B cell (primary cell): Measurements from ENCODE around the gene FSCB. TPM values are rescaled to one million over a fixed set of nuclear protein-coding genes. Genes with fewer than 3 reads are reported as not detected.

Source experiments
- ATAC-seq: fragments of 200-7000 bp; cut with Tn5 transposase; one replicate; pipeline ENCODE4 v1.10.0; 2021; ENCODE audit warnings: low read depth, mild to moderate bottlenecking, moderate number of reproducible peaks, moderate library complexity
- CTCF ChIA-PET: fragments of 350-600 bp; sonication (Branson Sonifier 250); formaldehyde crosslinking; loops from one replicate; lab custom pipeline; 2021; ENCODE audit warnings: antibody characterized with exemption, inconsistent platforms; lab: Charles Lee
- POLR2A ChIA-PET: fragments of 350-600 bp; sonication (Branson Sonifier 250); formaldehyde crosslinking; loops from one replicate; lab custom pipeline; 2021; ENCODE audit warnings: antibody characterized with exemption; lab: Charles Lee
- DNase-seq: peaks from one replicate; pipeline ENCODE4 v3.0.0; 2013
- H2AFZ ChIP-seq: 2 replicates; pipeline ENCODE4 v1.6.1; 2012; ENCODE audit warnings: mild to moderate bottlenecking, low read depth, low read length; ENCODE audit not compliant: insufficient read depth, poor library complexity, severe bottlenecking
- H3K27ac ChIP-seq, 2 donors: 1 replicate in 1 of 2; 2 replicates in 1 of 2; pipeline ENCODE4 v1.5.1; 2012 to 2013; ENCODE audit warnings: low read length in 2 of 2, mild to moderate bottlenecking in 2 of 2, moderate library complexity in 1 of 2
- H3K27me3 ChIP-seq, 4 experiments: fragments of 200-600 bp in 1 of 4; sonication (generic) in 1 of 4; replicated peaks in 1 of 4; 1 replicate in 2 of 4; 2 replicates in 2 of 4; pipeline versions ENCODE4 v1.6.1 to v1.7.0; 2013 to 2016; ENCODE audit warnings: low read length in 3 of 4, mild to moderate bottlenecking in 2 of 4, mixed read lengths in 1 of 4, moderate library complexity in 1 of 4; ENCODE audit not compliant: insufficient read depth in 4 of 4, control insufficient read depth in 3 of 4; ENCODE audit errors: control extremely low read depth in 1 of 4
- H3K36me3 ChIP-seq, 2 experiments: replicated peaks in 1 of 2; 1 replicate in 1 of 2; 2 replicates in 1 of 2; pipeline versions ENCODE4 v1.6.1 to v1.7.1; 2013; ENCODE audit warnings: low read length in 1 of 2; ENCODE audit not compliant: insufficient read depth in 2 of 2, control insufficient read depth in 1 of 2; ENCODE audit errors: control extremely low read depth in 1 of 2, extremely low read depth in 1 of 2
- H3K4me1 ChIP-seq, 2 donors: fragments of 200-600 bp in 1 of 2; sonication (generic) in 1 of 2; 1 replicate in 1 of 2; 2 replicates in 1 of 2; pipeline versions ENCODE4 v1.5.1 to v1.6.1; 2013 to 2017; ENCODE audit warnings: low read length in 2 of 2; ENCODE audit not compliant: control insufficient read depth in 2 of 2, insufficient read depth in 2 of 2
- H3K4me2 ChIP-seq: replicated peaks from 2 replicates; pipeline ENCODE3; 2012; ENCODE audit warnings: mild to moderate bottlenecking, low read depth, low read length; ENCODE audit not compliant: poor library complexity, severe bottlenecking
- H3K4me3 ChIP-seq, 5 experiments: fragments of 200-600 bp in 1 of 5; sonication (generic) in 1 of 5; 1 replicate in 3 of 5; 2 replicates in 2 of 5; pipeline versions ENCODE4 v1.5.1 to v1.7.0; 2011 to 2016; ENCODE audit warnings: low read length in 4 of 5, mild to moderate bottlenecking in 4 of 5, low read depth in 2 of 5, control low read depth in 1 of 5, moderate library complexity in 1 of 5; ENCODE audit not compliant: insufficient read depth in 1 of 5; ENCODE audit errors: control extremely low read depth in 1 of 5, extremely low read depth in 1 of 5
- H3K79me2 ChIP-seq: fragments of 200-600 bp; sonication (generic); one replicate; pipeline ENCODE4 v1.6.0; 2016; ENCODE audit warnings: low read length; ENCODE audit not compliant: control insufficient read depth, insufficient read depth
- H3K9ac ChIP-seq: fragments of 200-600 bp; sonication (generic); 2 replicates; pipeline ENCODE4 v1.6.1; 2017; ENCODE audit warnings: mild to moderate bottlenecking, low read length, moderate library complexity
- H3K9me3 ChIP-seq, 3 donors: one replicate each; pipeline versions ENCODE4 v1.6.1 to v1.7.1; 2013; ENCODE audit warnings: low read length in 2 of 3; ENCODE audit not compliant: control insufficient read depth in 2 of 3, insufficient read depth in 1 of 3; ENCODE audit errors: control extremely low read depth in 1 of 3
- H4K20me1 ChIP-seq: 2 replicates; pipeline ENCODE4 v1.6.0; 2012; ENCODE audit warnings: mild to moderate bottlenecking, low read length; ENCODE audit not compliant: insufficient read depth, control insufficient read depth, poor library complexity, severe bottlenecking
- H3K27ac Mint-ChIP-seq: one replicate; pipeline ENCODE4 v1.8.0; 2021; ENCODE audit warnings: mixed read lengths
- H3K27me3 Mint-ChIP-seq: one replicate; pipeline ENCODE4 v1.8.0; 2021; ENCODE audit warnings: mixed read lengths
- H3K4me1 Mint-ChIP-seq: one replicate; pipeline ENCODE4 v1.8.0; 2021; ENCODE audit warnings: mixed read lengths
- H3K4me3 Mint-ChIP-seq: one replicate; pipeline ENCODE4 v1.8.0; 2021; ENCODE audit warnings: mixed read lengths
- H3K9me3 Mint-ChIP-seq: one replicate; pipeline ENCODE4 v1.8.0; 2022; ENCODE audit warnings: mixed read lengths; ENCODE audit not compliant: insufficient read depth
- EZH2 ChIP-seq: IDR thresholded peaks from 2 replicates; pipeline ENCODE4 v1.6.1; 2012; ENCODE audit warnings: borderline replicate concordance, low read depth, mild to moderate bottlenecking, moderate library complexity, low read length; ENCODE audit not compliant: insufficient read depth, poor library complexity, severe bottlenecking
- WGBS: methylation state at CpG from one replicate; pipeline ENCODE4 v1.1.5; 2013; ENCODE audit warnings: missing lambda C conversion rate; ENCODE audit not compliant: insufficient coverage; 5-methylcytosine and 5-hydroxymethylcytosine counted together
- intact Hi-C: fragments of 100-400 bp; cut with micrococcal nuclease; formaldehyde crosslinking; loops from one replicate; pipeline ENCODE4 v1.10.0; 2022
- polyA minus RNA-seq: library from RNA; depleted of rRNA, polyadenylated mRNA; stranded (reverse); fragments of >200 nt; gene quantifications from 2 replicates; pipeline ENCODE4 v1.2.3, GENCODE V29; 2012
- polyA plus RNA-seq: library from polyadenylated mRNA; depleted of rRNA; stranded (reverse); fragments of >200 nt; gene quantifications from 2 replicates; pipeline ENCODE4 v1.2.3, GENCODE V29; 2012
- total RNA-seq, 2 donors: library from RNA; stranded (reverse); fragments of 120-200 nt in 1 of 2; gene quantifications; 1 replicate in 1 of 2; 2 replicates in 1 of 2; pipeline versions ENCODE4 v1.2.3 to v1.2.4, GENCODE V29; 2013 to 2022
- TF ChIP-seq, protein P1 (sequence below): fragments of 200-600 bp; IDR thresholded peaks from one replicate; pipeline ENCODE4 v1.8.0; 2022; ENCODE audit warnings: antibody characterized with exemption, mild to moderate bottlenecking

Gene FSCB, protein sequence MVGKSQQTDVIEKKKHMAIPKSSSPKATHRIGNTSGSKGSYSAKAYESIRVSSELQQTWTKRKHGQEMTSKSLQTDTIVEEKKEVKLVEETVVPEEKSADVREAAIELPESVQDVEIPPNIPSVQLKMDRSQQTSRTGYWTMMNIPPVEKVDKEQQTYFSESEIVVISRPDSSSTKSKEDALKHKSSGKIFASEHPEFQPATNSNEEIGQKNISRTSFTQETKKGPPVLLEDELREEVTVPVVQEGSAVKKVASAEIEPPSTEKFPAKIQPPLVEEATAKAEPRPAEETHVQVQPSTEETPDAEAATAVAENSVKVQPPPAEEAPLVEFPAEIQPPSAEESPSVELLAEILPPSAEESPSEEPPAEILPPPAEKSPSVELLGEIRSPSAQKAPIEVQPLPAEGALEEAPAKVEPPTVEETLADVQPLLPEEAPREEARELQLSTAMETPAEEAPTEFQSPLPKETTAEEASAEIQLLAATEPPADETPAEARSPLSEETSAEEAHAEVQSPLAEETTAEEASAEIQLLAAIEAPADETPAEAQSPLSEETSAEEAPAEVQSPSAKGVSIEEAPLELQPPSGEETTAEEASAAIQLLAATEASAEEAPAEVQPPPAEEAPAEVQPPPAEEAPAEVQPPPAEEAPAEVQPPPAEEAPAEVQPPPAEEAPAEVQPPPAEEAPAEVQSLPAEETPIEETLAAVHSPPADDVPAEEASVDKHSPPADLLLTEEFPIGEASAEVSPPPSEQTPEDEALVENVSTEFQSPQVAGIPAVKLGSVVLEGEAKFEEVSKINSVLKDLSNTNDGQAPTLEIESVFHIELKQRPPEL
- total RNA-seq (not detected in 2 replicates), polyA plus RNA-seq (not detected in 2 replicates), polyA minus RNA-seq (not detected in 2 replicates)
- total RNA-seq (2013), result not detected

DNA sequence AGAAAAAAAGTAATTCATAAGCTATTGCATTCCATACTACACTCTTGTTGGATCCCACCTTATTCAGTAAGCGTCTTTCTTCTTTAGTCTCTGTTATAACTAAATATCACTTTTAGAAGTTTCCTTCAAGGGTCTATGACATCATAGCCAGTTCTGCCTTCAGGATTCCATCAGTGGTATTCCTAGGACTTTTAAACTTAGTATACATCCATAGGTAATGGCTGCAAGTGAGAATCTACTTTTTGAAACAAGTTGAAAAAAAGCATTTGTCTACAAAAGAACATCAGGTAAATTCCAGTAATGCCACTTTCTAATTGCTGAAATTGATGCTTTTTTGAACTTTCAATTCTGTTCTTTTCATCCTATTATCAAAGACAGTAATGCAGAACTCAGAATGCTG, at the start of gene FSCB:
Gene FSCB (minus strand): TSS at position 101 of the 400 bp plus-strand sequence. CDS start 296 bp downstream, outside the sequence.
- POLR2A ChIA-PET, result no interaction called here

More for the DNA sequence above, at the start of gene FSCB:
- Mint-ChIP-seq H3K4me3 (no peak within 1 kb of the TSS), H3K27me3 (no peaks in the 10 kb centered on the region), H3K27ac (no peak within 1 kb of the TSS), H3K9me3 (peaks cover 4% of the 10 kb centered on the region), H3K4me1 (no peaks in the 10 kb centered on the region)
- no peaks in the 10 kb centered on the region for H3K79me2 ChIP-seq
- intact Hi-C loops, result no loop called here
- no peak within 1 kb of the TSS for H3K4me3 ChIP-seq
- peaks cover 0 to 6% (median 0%) of the 10 kb centered on the region in 3 donors for H3K9me3 ChIP-seq
- no peaks in the 10 kb centered on the region for H3K4me1 ChIP-seq
- H4K20me1 ChIP-seq, result no peaks in the 10 kb centered on the region
- no peak within 1 kb of the TSS for H3K4me2 ChIP-seq
- H3K27ac ChIP-seq, result no peak within 1 kb of the TSS
- no CpG with 5 or more reads among the region's 1 CpG for WGBS
- DNase-seq (no peak), ATAC-seq (no peak)
- H3K9ac ChIP-seq, result no peak within 1 kb of the TSS
- TF ChIP-seq, protein P1, sequence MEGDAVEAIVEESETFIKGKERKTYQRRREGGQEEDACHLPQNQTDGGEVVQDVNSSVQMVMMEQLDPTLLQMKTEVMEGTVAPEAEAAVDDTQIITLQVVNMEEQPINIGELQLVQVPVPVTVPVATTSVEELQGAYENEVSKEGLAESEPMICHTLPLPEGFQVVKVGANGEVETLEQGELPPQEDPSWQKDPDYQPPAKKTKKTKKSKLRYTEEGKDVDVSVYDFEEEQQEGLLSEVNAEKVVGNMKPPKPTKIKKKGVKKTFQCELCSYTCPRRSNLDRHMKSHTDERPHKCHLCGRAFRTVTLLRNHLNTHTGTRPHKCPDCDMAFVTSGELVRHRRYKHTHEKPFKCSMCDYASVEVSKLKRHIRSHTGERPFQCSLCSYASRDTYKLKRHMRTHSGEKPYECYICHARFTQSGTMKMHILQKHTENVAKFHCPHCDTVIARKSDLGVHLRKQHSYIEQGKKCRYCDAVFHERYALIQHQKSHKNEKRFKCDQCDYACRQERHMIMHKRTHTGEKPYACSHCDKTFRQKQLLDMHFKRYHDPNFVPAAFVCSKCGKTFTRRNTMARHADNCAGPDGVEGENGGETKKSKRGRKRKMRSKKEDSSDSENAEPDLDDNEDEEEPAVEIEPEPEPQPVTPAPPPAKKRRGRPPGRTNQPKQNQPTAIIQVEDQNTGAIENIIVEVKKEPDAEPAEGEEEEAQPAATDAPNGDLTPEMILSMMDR, result no peak
- TF ChIP-seq EZH2, result no peak
- CTCF ChIA-PET, result no interaction called here
- no peaks in the 10 kb centered on the region for H3K36me3 ChIP-seq
- no peaks in the 10 kb centered on the region for H3K27me3 ChIP-seq
- no peak within 1 kb of the TSS for H2AFZ ChIP-seq
